Liver (tissue), 9 donors: ENCODE measurements around the gene SRSF4. TPM values are rescaled to one million over a fixed set of nuclear protein-coding genes. Genes with fewer than 3 reads are reported as not detected.

Experiments
- DNase-seq: peaks from one replicate; pipeline ENCODE4 v3.0.0-alpha.2; 2017; ENCODE audit warnings: low spot score
- H3K27ac ChIP-seq, 2 donors: one replicate each; pipeline ENCODE4 v1.7.0; 2013; ENCODE audit warnings: inconsistent platforms in 2 of 2, low read length in 2 of 2, control low read depth in 1 of 2, low read depth in 1 of 2, mild to moderate bottlenecking in 1 of 2
- H3K27me3 ChIP-seq, 4 donors: one replicate each; pipeline versions ENCODE4 v1.6.1 to v1.7.0; 2013; ENCODE audit warnings: low read length in 3 of 4, inconsistent platforms in 1 of 4, mild to moderate bottlenecking in 1 of 4, moderate library complexity in 1 of 4; ENCODE audit not compliant: control insufficient read depth in 4 of 4, insufficient read depth in 4 of 4
- H3K36me3 ChIP-seq, 4 donors: one replicate each; pipeline versions ENCODE4 v1.6.1 to v1.7.0; 2013; ENCODE audit warnings: low read length in 3 of 4, mild to moderate bottlenecking in 3 of 4, low read depth in 1 of 4, moderate library complexity in 1 of 4; ENCODE audit not compliant: control insufficient read depth in 4 of 4, insufficient read depth in 3 of 4
- H3K4me1 ChIP-seq, 4 donors: one replicate each; pipeline versions ENCODE4 v1.6.1 to v1.7.0; 2013; ENCODE audit warnings: low read length in 3 of 4, mild to moderate bottlenecking in 3 of 4, moderate library complexity in 1 of 4; ENCODE audit not compliant: control insufficient read depth in 4 of 4, insufficient read depth in 4 of 4
- H3K4me3 ChIP-seq, 3 donors: one replicate each; pipeline versions ENCODE4 v1.6.1 to v1.7.0; 2013; ENCODE audit warnings: low read length in 3 of 3, control low read depth in 1 of 3, low read depth in 1 of 3, mild to moderate bottlenecking in 1 of 3
- H3K9ac ChIP-seq, 2 donors: one replicate each; pipeline ENCODE4 v1.7.0; 2013; ENCODE audit warnings: low read length in 2 of 2, mild to moderate bottlenecking in 2 of 2, moderate library complexity in 2 of 2, control low read depth in 1 of 2, low read depth in 1 of 2
- H3K9me3 ChIP-seq, 4 donors: one replicate each; pipeline versions ENCODE4 v1.6.1 to v1.7.0; 2013; ENCODE audit warnings: low read length in 3 of 4; ENCODE audit not compliant: control insufficient read depth in 4 of 4
- EGR1 ChIP-seq, 2 donors: IDR thresholded peaks; 2 replicates each; pipeline ENCODE4 v1.6.1; 2016 to 2018; ENCODE audit warnings: antibody characterized with exemption in 2 of 2, low read depth in 2 of 2
- FOXA2 ChIP-seq: IDR thresholded peaks from 2 replicates; pipeline ENCODE4 v1.6.1; 2016; ENCODE audit warnings: antibody characterized with exemption
- GABPA ChIP-seq, 2 donors: IDR thresholded peaks in 1 of 2; conservative IDR thresholded peaks in 1 of 2; 2 replicates each; pipeline ENCODE4 v1.6.1; 2016; ENCODE audit warnings: antibody characterized with exemption in 2 of 2, mild to moderate bottlenecking in 1 of 2, moderate library complexity in 1 of 2
- HNF4A ChIP-seq, 2 donors: conservative IDR thresholded peaks; 2 replicates each; pipeline ENCODE4 v1.6.1; 2016; ENCODE audit warnings: antibody characterized with exemption in 2 of 2, mild to moderate bottlenecking in 2 of 2
- HNF4G ChIP-seq: IDR thresholded peaks from 2 replicates; pipeline ENCODE4 v1.6.1; 2016; ENCODE audit warnings: antibody characterized with exemption
- JUND ChIP-seq, 2 donors: IDR thresholded peaks; 2 replicates each; pipeline ENCODE4 v1.6.1; 2016; ENCODE audit warnings: antibody characterized with exemption in 2 of 2
- NR2F2 ChIP-seq: IDR thresholded peaks from 2 replicates; pipeline ENCODE4 v1.6.1; 2016; ENCODE audit warnings: antibody characterized with exemption
- RAD21 ChIP-seq, 2 donors: IDR thresholded peaks; 2 replicates each; pipeline ENCODE4 v1.6.1; 2016; ENCODE audit warnings: antibody characterized with exemption in 2 of 2, mild to moderate bottlenecking in 2 of 2
- RXRA ChIP-seq, 2 donors: IDR thresholded peaks; 2 replicates each; pipeline ENCODE4 v1.6.1; 2017 to 2018; ENCODE audit warnings: antibody characterized with exemption in 2 of 2, mild to moderate bottlenecking in 1 of 2
- TAF1 ChIP-seq: conservative IDR thresholded peaks from 2 replicates; pipeline ENCODE4 v1.6.1; 2016; ENCODE audit warnings: antibody characterized with exemption, mild to moderate bottlenecking
- YY1 ChIP-seq: IDR thresholded peaks from 2 replicates; pipeline ENCODE4 v1.6.1; 2016; ENCODE audit warnings: antibody characterized with exemption, mild to moderate bottlenecking
- WGBS: extraction: QIAGEN DNeasy Blood & Tissue Kit; methylation state at CpG from one replicate; pipeline ENCODE4 v1.1.7; 2013; 5-methylcytosine and 5-hydroxymethylcytosine counted together
- polyA plus RNA-seq, 2 donors: library from polyadenylated mRNA; stranded (reverse) in 1 of 2; unstranded in 1 of 2; fragments of 200-250 nt in 1 of 2; fragments of >200 nt in 1 of 2; fragmentation: Nextera tagmentation in 1 of 2; extraction: Ambion mirVana in 1 of 2; gene quantifications; one replicate each; pipeline versions ENCODE4 v1.2.1 to v1.2.3, GENCODE V29; 2013 to 2015
- total RNA-seq, 2 donors: library from RNA; depleted of rRNA; stranded (reverse); fragments of >200 nt; gene quantifications; one replicate each; pipeline ENCODE4 v1.2.3, GENCODE V29; 2014
- TF ChIP-seq, protein P1 (sequence below): fragments of 150-350 bp; IDR thresholded peaks from 2 replicates; pipeline ENCODE4 v1.5.1; 2017; ENCODE audit warnings: improper control_type of control experiment, low read depth, low read length; ENCODE audit not compliant: missing input control
- TF ChIP-seq, protein P2 (sequence below): IDR thresholded peaks from 2 replicates; pipeline ENCODE4 v1.6.1; 2016; ENCODE audit warnings: antibody characterized with exemption, mild to moderate bottlenecking
- TF ChIP-seq, protein P3 (sequence below): IDR thresholded peaks from 2 replicates; pipeline ENCODE4 v1.6.1; 2016; ENCODE audit warnings: antibody characterized with exemption
- TF ChIP-seq, protein P4 (sequence below): IDR thresholded peaks from 2 replicates; pipeline ENCODE4 v1.6.1; 2016; ENCODE audit warnings: antibody characterized with exemption
- TF ChIP-seq, protein P5 (sequence below): IDR thresholded peaks from 2 replicates; pipeline ENCODE4 v1.6.1; 2016; ENCODE audit warnings: antibody characterized with exemption
- donor health status: healthy.
- donor health status: healthy.
- donor health status: healthy.
- donor health status: healthy.
- donor health status: healthy.

The SRSF4 gene
- total and polyA plus RNA-seq, 4 donors, result 24.0 to 45.8 (median 30.2) TPM

- no peak overlapping the region for H3K9ac ChIP-seq
- WGBS, result 84% methylated on average over 7 of the region's 7 CpGs
- no peak overlapping the region for H3K27ac ChIP-seq
- H3K4me1 ChIP-seq, result no peaks in the 10 kb centered on the region
- no peaks in the 10 kb centered on the region for H3K27me3 ChIP-seq
- TF ChIP-seq HNF4A (conservative IDR thresholded peaks at IDR 0.05) (no peak), JUND (IDR thresholded peaks at IDR 0.05) (no peak), RAD21 (IDR thresholded peaks at IDR 0.05) (no peak)
- TF ChIP-seq, protein P1, sequence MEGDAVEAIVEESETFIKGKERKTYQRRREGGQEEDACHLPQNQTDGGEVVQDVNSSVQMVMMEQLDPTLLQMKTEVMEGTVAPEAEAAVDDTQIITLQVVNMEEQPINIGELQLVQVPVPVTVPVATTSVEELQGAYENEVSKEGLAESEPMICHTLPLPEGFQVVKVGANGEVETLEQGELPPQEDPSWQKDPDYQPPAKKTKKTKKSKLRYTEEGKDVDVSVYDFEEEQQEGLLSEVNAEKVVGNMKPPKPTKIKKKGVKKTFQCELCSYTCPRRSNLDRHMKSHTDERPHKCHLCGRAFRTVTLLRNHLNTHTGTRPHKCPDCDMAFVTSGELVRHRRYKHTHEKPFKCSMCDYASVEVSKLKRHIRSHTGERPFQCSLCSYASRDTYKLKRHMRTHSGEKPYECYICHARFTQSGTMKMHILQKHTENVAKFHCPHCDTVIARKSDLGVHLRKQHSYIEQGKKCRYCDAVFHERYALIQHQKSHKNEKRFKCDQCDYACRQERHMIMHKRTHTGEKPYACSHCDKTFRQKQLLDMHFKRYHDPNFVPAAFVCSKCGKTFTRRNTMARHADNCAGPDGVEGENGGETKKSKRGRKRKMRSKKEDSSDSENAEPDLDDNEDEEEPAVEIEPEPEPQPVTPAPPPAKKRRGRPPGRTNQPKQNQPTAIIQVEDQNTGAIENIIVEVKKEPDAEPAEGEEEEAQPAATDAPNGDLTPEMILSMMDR, result no peak
- no peak overlapping the region for H3K4me3 ChIP-seq
- DNase-seq, result no peak
- no peaks in the 10 kb centered on the region for H3K9me3 ChIP-seq
- peaks cover 7 to 61% (median 20%) of the 10 kb centered on the region in 4 donors for H3K36me3 ChIP-seq
Observed at GRCh38 chr1:29210278-29211085, 28.8 kb upstream of the SRSF4 start.

- H3K36me3 ChIP-seq, result peaks cover 8 to 57% (median 18%) of the 10 kb centered on the region in 4 donors
- 91% methylated on average over 5 of the region's 5 CpGs for WGBS
Observed at GRCh38 chr1:29209173-29209572, 27.5 kb upstream of the SRSF4 start.

More at GRCh38 chr1:29209173-29209572, 27.5 kb upstream of the SRSF4 start:
- Histone ChIP-seq H3K4me1 (no peaks in the 10 kb centered on the region), H3K27me3 (no peaks in the 10 kb centered on the region), H3K9ac (no peak overlapping the region), H3K4me3 (no peak overlapping the region), H3K27ac (no peak overlapping the region), H3K9me3 (no peaks in the 10 kb centered on the region)
- TF ChIP-seq RAD21 (IDR thresholded peaks at IDR 0.05) (no peak), GABPA (IDR thresholded peaks at IDR 0.05 in 1 of 2, conservative IDR thresholded peaks at IDR 0.05 in 1 of 2) (no peak), FOXA2 (no peak), TAF1 (no peak), YY1 (no peak), RXRA (IDR thresholded peaks at IDR 0.05) (no peak), NR2F2 (no peak), HNF4G (no peak), EGR1 (IDR thresholded peaks at IDR 0.05; ENCODE audit: low read depth in 2 of 2) (no peak), HNF4A (conservative IDR thresholded peaks at IDR 0.05) (no peak)
- TF ChIP-seq, protein P1, result no peak
- TF ChIP-seq, protein P2, sequence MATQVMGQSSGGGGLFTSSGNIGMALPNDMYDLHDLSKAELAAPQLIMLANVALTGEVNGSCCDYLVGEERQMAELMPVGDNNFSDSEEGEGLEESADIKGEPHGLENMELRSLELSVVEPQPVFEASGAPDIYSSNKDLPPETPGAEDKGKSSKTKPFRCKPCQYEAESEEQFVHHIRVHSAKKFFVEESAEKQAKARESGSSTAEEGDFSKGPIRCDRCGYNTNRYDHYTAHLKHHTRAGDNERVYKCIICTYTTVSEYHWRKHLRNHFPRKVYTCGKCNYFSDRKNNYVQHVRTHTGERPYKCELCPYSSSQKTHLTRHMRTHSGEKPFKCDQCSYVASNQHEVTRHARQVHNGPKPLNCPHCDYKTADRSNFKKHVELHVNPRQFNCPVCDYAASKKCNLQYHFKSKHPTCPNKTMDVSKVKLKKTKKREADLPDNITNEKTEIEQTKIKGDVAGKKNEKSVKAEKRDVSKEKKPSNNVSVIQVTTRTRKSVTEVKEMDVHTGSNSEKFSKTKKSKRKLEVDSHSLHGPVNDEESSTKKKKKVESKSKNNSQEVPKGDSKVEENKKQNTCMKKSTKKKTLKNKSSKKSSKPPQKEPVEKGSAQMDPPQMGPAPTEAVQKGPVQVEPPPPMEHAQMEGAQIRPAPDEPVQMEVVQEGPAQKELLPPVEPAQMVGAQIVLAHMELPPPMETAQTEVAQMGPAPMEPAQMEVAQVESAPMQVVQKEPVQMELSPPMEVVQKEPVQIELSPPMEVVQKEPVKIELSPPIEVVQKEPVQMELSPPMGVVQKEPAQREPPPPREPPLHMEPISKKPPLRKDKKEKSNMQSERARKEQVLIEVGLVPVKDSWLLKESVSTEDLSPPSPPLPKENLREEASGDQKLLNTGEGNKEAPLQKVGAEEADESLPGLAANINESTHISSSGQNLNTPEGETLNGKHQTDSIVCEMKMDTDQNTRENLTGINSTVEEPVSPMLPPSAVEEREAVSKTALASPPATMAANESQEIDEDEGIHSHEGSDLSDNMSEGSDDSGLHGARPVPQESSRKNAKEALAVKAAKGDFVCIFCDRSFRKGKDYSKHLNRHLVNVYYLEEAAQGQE, result no peak
- TF ChIP-seq, protein P3, sequence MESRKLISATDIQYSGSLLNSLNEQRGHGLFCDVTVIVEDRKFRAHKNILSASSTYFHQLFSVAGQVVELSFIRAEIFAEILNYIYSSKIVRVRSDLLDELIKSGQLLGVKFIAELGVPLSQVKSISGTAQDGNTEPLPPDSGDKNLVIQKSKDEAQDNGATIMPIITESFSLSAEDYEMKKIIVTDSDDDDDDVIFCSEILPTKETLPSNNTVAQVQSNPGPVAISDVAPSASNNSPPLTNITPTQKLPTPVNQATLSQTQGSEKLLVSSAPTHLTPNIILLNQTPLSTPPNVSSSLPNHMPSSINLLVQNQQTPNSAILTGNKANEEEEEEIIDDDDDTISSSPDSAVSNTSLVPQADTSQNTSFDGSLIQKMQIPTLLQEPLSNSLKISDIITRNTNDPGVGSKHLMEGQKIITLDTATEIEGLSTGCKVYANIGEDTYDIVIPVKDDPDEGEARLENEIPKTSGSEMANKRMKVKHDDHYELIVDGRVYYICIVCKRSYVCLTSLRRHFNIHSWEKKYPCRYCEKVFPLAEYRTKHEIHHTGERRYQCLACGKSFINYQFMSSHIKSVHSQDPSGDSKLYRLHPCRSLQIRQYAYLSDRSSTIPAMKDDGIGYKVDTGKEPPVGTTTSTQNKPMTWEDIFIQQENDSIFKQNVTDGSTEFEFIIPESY, result no peak
- TF ChIP-seq, protein P4, sequence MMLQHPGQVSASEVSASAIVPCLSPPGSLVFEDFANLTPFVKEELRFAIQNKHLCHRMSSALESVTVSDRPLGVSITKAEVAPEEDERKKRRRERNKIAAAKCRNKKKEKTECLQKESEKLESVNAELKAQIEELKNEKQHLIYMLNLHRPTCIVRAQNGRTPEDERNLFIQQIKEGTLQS, result no peak
- TF ChIP-seq, protein P5, sequence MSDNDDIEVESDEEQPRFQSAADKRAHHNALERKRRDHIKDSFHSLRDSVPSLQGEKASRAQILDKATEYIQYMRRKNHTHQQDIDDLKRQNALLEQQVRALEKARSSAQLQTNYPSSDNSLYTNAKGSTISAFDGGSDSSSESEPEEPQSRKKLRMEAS, result no peak
- no peak for DNase-seq
